Measurements from ENCODE around the gene PRPSAP1. TPM values are rescaled to one million over a fixed set of nuclear protein-coding genes. Genes with fewer than 3 reads are reported as not detected.
A peak's percentile ranks its signal among the peaks of the same experiment; 100 is the strongest.
"Not testable (repeated sequence)": the region's sequence is repeated elsewhere in the genome, so short reads cannot be mapped to it uniquely, and the experiment has no call there.

Gene PRPSAP1
- total RNA-seq, 3 donors from 2014 or later = 45.3 to 63.0 (median 61.4) TPM

DNA sequence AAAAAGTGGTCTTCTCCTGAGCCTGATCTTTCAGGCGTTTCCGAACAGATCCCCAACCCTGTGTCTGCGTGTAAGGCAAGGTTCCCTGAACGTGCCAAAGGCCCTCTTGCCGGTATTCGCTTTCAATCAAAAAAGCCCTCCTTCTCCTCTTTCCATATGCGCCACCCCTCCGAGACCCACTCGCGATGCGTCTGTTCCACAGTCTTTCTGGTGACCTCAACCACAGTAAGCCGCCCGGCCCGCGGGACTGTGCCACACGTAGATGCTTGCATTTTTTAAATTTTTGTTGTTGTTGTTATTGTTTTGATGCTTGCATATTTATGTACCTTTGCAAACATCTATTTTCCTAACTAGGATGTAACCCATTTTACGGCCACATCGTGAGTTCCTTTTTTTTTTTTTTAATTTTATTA lies 607 bp upstream of the PRPSAP1 start:
- no peaks in the 10 kb centered on the region for H3K36me3 ChIP-seq (ENCODE audit: low read depth)
- TF ChIP-seq, protein P1, sequence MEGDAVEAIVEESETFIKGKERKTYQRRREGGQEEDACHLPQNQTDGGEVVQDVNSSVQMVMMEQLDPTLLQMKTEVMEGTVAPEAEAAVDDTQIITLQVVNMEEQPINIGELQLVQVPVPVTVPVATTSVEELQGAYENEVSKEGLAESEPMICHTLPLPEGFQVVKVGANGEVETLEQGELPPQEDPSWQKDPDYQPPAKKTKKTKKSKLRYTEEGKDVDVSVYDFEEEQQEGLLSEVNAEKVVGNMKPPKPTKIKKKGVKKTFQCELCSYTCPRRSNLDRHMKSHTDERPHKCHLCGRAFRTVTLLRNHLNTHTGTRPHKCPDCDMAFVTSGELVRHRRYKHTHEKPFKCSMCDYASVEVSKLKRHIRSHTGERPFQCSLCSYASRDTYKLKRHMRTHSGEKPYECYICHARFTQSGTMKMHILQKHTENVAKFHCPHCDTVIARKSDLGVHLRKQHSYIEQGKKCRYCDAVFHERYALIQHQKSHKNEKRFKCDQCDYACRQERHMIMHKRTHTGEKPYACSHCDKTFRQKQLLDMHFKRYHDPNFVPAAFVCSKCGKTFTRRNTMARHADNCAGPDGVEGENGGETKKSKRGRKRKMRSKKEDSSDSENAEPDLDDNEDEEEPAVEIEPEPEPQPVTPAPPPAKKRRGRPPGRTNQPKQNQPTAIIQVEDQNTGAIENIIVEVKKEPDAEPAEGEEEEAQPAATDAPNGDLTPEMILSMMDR (IDR thresholded peaks at IDR 0.05) = no peak

DNA sequence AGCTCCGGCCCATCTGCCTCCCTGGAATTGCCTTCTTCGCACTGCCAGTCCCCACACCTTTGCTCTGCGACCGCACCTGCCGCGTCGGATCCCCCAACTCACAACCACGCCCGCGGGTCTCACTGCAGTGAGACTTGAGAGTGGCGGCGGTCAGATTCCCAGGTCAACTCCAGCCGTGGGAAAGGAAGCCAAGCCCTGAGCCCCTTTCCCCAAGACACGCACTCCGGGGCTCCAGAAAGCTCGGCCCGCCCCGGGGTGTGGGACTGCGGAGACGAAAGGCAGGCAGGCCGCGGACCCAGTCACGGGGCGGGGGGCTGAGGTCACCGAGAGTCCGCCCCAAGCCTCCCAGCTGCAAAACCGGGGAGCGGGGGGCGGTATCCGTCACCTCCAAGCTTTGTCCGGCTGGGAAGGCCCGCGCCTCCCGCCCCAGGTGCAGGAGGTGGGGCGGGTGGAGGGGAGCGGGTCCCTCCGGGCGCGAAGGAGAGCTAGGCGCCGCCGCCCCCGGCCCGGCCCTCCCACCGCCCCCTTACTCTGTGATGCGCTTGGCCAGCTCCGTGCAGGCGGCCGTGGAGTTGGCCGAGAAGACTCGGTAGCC lies 615 bp downstream of the PRPSAP1 start:
- peak overlapping the region; percentile 90 for H3K4me3 ChIP-seq
- TF ChIP-seq, protein P1 (IDR thresholded peaks at IDR 0.05) = no peak
- peaks cover 17% of the 10 kb centered on the region for H3K4me1 ChIP-seq (ENCODE audit: low read depth)
- no peaks in the 10 kb centered on the region for H3K36me3 ChIP-seq (ENCODE audit: low read depth)
- DNase-seq (peak; percentile 42 to 67 (median 65)), ATAC-seq (peak; percentile 43)
- intact Hi-C loops (cut with DNase I, micrococcal nuclease) = no loop called here
- no peaks in the 10 kb centered on the region for H3K9me3 ChIP-seq

More for the DNA sequence above, 607 bp upstream of the PRPSAP1 start:
- peak in 1 of 3 donors; percentile 54 for DNase-seq
- peaks cover 17% of the 10 kb centered on the region for H3K4me1 ChIP-seq (ENCODE audit: low read depth)
- ATAC-seq = no peak
- intact Hi-C loops (cut with DNase I, micrococcal nuclease) = no loop called here
- no peaks in the 10 kb centered on the region for H3K9me3 ChIP-seq
- H3K4me3 ChIP-seq = no peak overlapping the region

DNA sequence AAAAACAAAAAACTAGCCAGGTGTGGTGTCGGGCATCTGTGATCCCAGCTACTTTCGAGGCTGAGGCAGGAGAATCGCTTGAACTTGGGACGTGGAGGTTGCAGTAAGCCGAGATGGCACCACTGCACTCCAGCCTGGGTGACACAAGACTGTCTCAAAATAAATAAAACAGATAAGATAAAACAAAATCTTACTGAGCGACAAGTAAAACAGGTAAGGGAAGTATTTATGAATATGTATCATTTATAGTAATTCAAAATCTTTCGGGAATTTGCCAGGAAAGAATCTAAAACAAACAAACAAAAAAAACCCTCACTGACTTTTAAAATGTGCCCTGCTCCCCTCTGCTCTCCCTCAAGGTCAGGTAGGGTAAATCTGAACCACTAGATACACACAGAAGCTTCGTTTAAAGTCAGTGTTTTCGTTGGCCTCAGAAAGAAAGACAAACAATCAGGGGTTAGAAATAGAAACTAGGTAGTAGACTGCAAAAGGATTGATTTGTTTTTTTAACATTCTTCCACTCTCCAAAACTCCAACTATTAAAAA lies 2.1 kb downstream of the PRPSAP1 start:
- intact Hi-C loops (cut with DNase I, micrococcal nuclease) = no loop called here
- TF ChIP-seq, protein P1 (IDR thresholded peaks at IDR 0.05) = no peak
- DNase-seq (no peak), ATAC-seq (no peak)
- H3K4me3 ChIP-seq = no peak overlapping the region
- H3K4me1 ChIP-seq (ENCODE audit: low read depth) = peaks cover 17% of the 10 kb centered on the region
- no peaks in the 10 kb centered on the region for H3K9me3 ChIP-seq
- H3K36me3 ChIP-seq (ENCODE audit: low read depth) = no peaks in the 10 kb centered on the region

DNA sequence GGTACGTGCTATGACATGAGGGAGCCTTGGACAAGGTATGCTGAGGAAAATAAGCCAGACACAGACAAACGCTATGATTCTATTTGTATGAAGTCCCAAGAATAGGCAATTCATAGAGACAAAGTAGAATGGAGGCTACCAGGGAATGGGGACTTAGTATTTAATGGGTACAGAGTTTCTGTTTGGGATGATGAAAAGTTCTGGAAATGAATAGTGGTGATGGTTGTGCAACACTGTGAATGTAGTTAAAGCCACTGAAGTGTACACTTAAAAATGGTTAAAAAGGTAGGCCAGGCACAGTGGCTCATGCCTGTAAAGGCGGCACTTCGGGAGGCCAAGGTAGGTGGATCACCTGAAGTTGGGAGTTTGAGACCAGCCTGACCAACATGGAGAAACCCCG lies 3.3 kb downstream of the PRPSAP1 start:
- TF ChIP-seq, protein P1 (IDR thresholded peaks at IDR 0.05) = no peak
- Histone ChIP-seq H3K36me3 (ENCODE audit: low read depth) (no peaks in the 10 kb centered on the region), H3K4me1 (ENCODE audit: low read depth) (peaks cover 17% of the 10 kb centered on the region), H3K9me3 (no peaks in the 10 kb centered on the region), H3K4me3 (no peak overlapping the region)
- DNase-seq = no peak
- intact Hi-C loops (cut with DNase I, micrococcal nuclease) = no loop called here
- no peak for ATAC-seq

DNA sequence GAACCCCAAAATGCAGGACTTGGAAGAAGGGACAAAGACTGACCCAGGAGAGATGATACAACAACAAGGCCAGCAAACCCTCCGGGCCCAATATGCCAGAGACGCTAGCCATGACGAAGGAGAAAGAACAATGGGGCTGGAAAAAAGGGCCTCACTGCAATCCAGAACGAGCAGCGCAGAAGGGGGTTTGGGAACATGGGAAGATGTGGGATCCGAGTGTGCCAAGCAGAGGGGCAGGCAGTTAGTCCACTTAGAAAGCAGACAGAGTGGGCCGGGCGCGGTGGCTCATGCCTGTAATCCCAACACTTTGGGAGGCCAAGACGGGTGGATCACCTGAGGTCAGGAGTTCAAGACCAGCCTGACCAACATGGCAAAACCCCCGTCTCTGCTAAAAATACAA lies 6.8 kb downstream of the PRPSAP1 start:
- DNase-seq; ATAC-seq; intact Hi-C loops (cut with DNase I, micrococcal nuclease); H3K9me3 ChIP-seq; H3K4me3 ChIP-seq; H3K36me3 ChIP-seq (ENCODE audit: low read depth); H3K4me1 ChIP-seq (ENCODE audit: low read depth): not testable (repeated sequence)

DNA sequence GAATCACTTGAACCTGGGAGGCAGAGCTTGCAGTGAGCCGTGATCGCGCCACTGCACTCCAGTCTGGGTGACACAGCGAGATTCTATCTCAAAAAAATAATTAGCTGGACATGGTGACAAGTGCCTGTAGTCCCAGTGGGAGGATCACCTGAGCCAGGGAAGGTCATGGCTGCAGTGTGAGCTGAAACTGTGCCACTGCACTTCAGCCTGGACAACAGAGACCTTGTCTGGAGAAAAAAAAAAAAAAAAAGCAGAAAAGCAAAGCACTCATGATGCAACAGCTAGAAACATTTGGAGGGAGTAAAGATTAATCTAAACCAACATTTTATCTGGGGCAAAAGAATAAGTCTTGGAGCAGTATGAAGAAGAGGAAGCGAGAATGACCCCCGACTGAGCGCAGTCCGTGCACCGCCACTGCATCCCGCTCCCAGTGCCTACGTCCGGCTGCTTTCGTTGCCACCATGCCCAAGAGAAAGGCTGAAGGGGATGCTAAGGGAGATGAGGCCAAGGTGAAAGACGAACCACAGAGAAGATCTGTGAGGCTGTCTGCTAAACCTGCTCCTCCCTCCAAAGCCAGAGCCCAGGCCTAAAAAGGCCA lies 8.2 kb downstream of the PRPSAP1 start:
- no peaks in the 10 kb centered on the region for H3K36me3 ChIP-seq (ENCODE audit: low read depth)
- intact Hi-C loops (cut with DNase I, micrococcal nuclease) = no loop called here

More for the DNA sequence above, 8.2 kb downstream of the PRPSAP1 start:
- TF ChIP-seq, protein P1 (IDR thresholded peaks at IDR 0.05) = no peak
- DNase-seq (no peak), ATAC-seq (no peak)
- H3K9me3 ChIP-seq = no peaks in the 10 kb centered on the region
- no peaks in the 10 kb centered on the region for H3K4me1 ChIP-seq (ENCODE audit: low read depth)
- no peak overlapping the region for H3K4me3 ChIP-seq
